NCI-H1092 (cell line): ENCODE results near the gene SUGP1.

Experiments
- DNase-seq: peaks from one replicate; lab custom pipeline; 2025; lab: John Stamatoyannopoulos, UW

SUGP1 gene

DNA sequence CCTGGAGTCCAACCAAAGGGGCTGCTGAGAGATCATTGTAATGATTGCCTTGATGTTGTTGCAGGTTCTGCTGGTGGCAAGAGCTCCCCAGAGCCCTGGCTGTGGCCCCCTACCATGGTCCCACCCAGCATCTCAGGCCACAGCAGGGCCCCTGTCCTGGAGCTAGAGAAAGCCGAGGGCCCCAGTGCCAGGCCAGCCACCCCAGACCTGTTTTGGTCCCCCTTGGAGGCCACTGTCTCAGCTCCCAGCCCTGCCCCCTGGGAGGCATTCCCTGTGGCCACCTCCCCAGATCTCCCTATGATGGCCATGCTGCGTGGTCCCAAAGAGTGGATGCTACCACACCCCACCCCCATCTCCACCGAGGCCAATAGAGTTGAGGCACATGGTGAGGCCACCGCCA lies 93.1 kb downstream of the SUGP1 start:
- no peak for DNase-seq

DNA sequence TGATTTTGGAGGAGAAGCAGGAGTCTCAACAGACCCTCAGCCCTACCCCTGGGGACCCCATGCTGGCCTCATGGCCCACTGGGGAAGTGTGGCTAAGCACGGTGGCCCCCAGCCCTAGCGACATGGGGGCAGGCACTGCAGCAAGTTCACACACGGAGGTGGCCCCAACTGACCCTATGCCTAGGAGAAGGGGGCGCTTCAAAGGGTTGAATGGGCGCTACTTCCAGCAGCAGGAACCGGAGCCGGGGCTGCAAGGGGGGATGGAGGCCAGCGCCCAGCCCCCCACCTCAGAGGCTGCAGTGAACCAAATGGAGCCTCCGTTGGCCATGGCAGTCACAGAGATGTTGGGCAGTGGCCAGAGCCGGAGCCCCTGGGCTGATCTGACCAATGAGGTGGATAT lies 93.6 kb downstream of the SUGP1 start:
- DNase-seq = no peak

DNA sequence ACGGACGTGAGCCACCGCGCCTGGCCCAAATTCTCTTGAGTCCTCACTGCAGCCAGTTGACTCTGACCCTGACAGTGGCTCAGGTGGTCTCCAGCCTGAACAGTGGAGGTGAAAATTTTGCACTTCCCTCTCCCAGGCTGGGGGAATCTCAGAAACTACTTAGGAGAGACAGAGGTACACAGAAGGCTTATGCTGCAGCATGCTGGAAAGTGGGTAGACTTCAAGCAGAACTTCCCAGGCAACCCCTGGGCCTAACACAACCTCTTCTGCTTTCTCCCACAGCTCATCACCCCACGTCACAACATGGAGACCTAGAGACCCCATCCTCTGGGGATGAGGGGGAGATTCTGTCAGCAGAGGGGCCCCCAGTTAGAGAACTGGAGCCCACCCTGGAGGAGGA lies 94.1 kb downstream of the SUGP1 start:
- DNase-seq = no peak
